Activated naive CD8-positive, alpha-beta T cell treated with anti-CD3 and anti-CD28 coated beads, Interleukin-2, amount 10 ng/mL, durations not matched to agents 7 days and 5 days (primary cell): ENCODE data around the gene ERBIN. TPM values are rescaled to one million over a fixed set of nuclear protein-coding genes. Genes with fewer than 3 reads are reported as not detected.

Source experiments
- ATAC-seq: fragments of 150-1000 bp; cut with Tn5 transposase; one replicate; pipeline ENCODE4 v1.10.0; 2021; ENCODE audit warnings: low read depth, moderate library complexity
- POLR2A ChIA-PET: fragments of 350-600 bp; sonication (Branson Sonifier 250); formaldehyde crosslinking; loops from one replicate; lab custom pipeline; 2021; ENCODE audit warnings: antibody characterized with exemption; lab: Charles Lee
- DNase-seq: peaks from one replicate; pipeline ENCODE4 v3.0.0; 2021
- H3K27ac Mint-ChIP-seq: one replicate; pipeline ENCODE4 v1.8.0; 2022; ENCODE audit warnings: mild to moderate bottlenecking, mixed read lengths
- H3K27me3 Mint-ChIP-seq: one replicate; pipeline ENCODE4 v1.8.0; 2022; ENCODE audit warnings: mild to moderate bottlenecking, moderate library complexity, mixed read lengths
- H3K36me3 Mint-ChIP-seq: one replicate; pipeline ENCODE4 v1.8.0; 2021; ENCODE audit warnings: mild to moderate bottlenecking, mixed read lengths
- H3K4me1 Mint-ChIP-seq: one replicate; pipeline ENCODE4 v1.8.0; 2021; ENCODE audit warnings: mixed read lengths
- H3K4me3 Mint-ChIP-seq: one replicate; pipeline ENCODE4 v1.8.0; 2022; ENCODE audit warnings: mild to moderate bottlenecking, moderate library complexity, mixed read lengths
- H3K9me3 Mint-ChIP-seq: one replicate; pipeline ENCODE4 v1.8.0; 2021; ENCODE audit warnings: mixed read lengths
- total RNA-seq, 2 experiments: library from RNA; stranded (reverse); gene quantifications; one replicate each; pipeline ENCODE4 v1.2.3, GENCODE V29; 2021

Gene ERBIN
- total RNA-seq, 2 experiments from 2014 or later, result 63.4 to 66.7 TPM

DNA sequence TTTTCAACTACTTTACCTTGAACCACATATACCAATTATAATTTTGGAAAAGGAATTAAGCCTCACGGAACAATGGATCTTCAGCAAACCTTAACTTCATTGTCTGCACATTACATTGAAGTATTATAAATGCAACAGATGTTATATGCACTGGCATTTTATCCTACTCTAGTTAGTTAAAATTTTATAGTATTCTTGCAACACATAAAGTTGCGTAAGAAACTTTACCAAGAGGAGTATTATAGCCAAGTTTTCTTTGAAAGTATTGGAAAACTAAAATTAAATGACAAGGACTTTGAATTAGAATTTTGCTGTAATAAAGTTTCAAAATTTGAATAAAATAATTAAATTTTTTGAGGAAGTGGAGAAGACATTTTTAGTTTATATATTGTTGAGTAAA is 154.3 kb downstream of the ERBIN start:
- DNase-seq (no peak), ATAC-seq (no peak)
- no peak overlapping the region for H3K4me3 Mint-ChIP-seq
- H3K27ac Mint-ChIP-seq, result no peak overlapping the region
- POLR2A ChIA-PET, result no interaction called here
- H3K4me1 Mint-ChIP-seq, result no peaks in the 10 kb centered on the region
- H3K9me3 Mint-ChIP-seq, result peaks cover 3% of the 10 kb centered on the region
- H3K27me3 Mint-ChIP-seq, result no peaks in the 10 kb centered on the region
- peaks cover 20% of the 10 kb centered on the region for H3K36me3 Mint-ChIP-seq

DNA sequence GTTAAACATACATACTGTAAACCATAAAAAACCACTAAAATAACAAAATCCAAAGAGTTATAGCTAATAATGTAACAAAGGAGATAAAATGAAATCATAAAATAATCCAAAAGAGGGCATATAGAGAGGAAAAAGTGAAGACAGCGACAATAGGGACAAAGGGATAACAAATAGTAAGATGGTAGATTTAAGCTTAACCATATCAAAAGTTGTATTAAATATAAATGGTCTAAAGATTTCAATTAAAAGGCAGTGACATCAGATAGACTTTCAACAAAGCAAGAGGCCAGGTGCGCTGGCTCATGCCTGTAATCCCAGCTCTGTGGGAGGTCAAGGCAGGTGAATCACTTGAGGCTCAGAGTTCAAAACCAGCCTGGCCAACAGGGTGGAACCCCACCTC is 163.0 kb downstream of the ERBIN start:
- ATAC-seq (no peak), DNase-seq (no peak)
- Mint-ChIP-seq H3K9me3 (peaks cover 10% of the 10 kb centered on the region), H3K4me3 (no peak overlapping the region), H3K27me3 (no peaks in the 10 kb centered on the region), H3K27ac (no peak overlapping the region), H3K4me1 (no peaks in the 10 kb centered on the region), H3K36me3 (peaks cover 27% of the 10 kb centered on the region)
- POLR2A ChIA-PET, result no interaction called here

DNA sequence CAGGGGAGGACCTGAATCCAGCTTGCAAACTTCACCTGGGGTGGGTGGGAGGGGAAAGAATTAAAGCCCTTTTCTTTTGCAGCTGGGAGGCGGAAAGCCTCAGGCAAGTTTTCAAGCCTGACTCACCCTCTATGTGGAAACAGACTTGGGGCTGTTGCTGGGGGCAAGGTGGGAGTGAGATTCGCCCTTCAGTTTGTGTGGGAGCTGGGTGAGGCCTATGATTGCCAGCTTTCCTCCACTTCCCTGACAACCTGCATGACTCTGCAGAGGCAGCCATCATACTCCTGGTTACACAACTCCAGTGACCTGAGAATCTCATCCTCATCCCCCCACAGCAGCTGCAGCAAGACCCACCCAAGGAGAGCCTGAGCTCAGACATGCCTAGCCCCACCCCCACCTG is 174.5 kb downstream of the ERBIN start:
- no peak for DNase-seq
- Mint-ChIP-seq H3K27me3 (peaks cover 3% of the 10 kb centered on the region), H3K9me3 (peaks cover 36% of the 10 kb centered on the region), H3K4me3 (no peak overlapping the region), H3K4me1 (peaks cover 3% of the 10 kb centered on the region), H3K27ac (no peak overlapping the region), H3K36me3 (peaks cover 9% of the 10 kb centered on the region)
- POLR2A ChIA-PET, result no interaction called here
- ATAC-seq, result no peak

DNA sequence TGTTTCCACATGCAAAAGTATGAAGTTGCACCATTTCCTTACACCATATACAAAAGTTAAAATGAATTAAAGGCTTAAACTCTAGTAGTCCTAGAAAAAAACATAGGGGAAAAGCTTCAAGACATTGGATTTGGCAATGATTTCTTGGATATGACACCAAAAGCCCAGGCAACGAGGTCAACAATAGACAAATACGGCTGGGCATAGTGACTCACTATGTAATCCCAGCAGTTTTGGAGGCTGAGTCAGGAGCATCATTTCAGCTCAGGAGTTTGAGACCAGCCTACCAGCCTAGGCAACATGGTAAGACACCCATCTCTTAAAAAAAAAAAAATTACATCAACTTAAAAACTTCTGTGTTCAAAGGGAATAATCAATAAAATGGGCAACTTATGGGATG is 186.8 kb downstream of the ERBIN start:
- Mint-ChIP-seq H3K27me3 (peaks cover 9% of the 10 kb centered on the region), H3K9me3 (peaks cover 13% of the 10 kb centered on the region), H3K36me3 (peaks cover 5% of the 10 kb centered on the region), H3K27ac (no peak overlapping the region), H3K4me1 (no peaks in the 10 kb centered on the region), H3K4me3 (no peak overlapping the region)
- POLR2A ChIA-PET, result no interaction called here
- DNase-seq, result no peak
- no peak for ATAC-seq

DNA sequence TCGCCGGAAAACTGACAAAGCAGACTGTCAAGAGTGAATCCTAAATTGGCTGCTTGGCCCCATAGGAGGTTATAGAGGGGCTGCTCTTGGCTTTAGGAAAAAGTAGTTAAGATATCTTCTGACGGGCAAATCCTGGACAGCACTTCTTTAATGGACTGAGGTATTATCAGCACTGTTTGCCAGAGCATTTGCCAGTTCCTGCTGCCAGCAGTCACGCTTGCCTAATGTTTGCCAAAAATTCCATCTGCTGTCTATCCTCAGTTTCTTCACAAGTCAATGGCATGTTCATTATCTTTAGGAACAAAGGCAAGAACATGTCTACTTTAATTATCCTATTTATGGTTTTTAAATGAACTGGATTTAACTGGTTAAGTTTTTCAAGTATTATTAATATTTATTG is 191.9 kb downstream of the ERBIN start:
- POLR2A ChIA-PET, result no interaction called here
- DNase-seq (no peak), ATAC-seq (no peak)
- no peak overlapping the region for H3K4me3 Mint-ChIP-seq
- peaks cover 3% of the 10 kb centered on the region for H3K9me3 Mint-ChIP-seq
- no peaks in the 10 kb centered on the region for H3K27me3 Mint-ChIP-seq
- no peaks in the 10 kb centered on the region for H3K36me3 Mint-ChIP-seq
- no peak overlapping the region for H3K27ac Mint-ChIP-seq
- H3K4me1 Mint-ChIP-seq, result no peaks in the 10 kb centered on the region

DNA sequence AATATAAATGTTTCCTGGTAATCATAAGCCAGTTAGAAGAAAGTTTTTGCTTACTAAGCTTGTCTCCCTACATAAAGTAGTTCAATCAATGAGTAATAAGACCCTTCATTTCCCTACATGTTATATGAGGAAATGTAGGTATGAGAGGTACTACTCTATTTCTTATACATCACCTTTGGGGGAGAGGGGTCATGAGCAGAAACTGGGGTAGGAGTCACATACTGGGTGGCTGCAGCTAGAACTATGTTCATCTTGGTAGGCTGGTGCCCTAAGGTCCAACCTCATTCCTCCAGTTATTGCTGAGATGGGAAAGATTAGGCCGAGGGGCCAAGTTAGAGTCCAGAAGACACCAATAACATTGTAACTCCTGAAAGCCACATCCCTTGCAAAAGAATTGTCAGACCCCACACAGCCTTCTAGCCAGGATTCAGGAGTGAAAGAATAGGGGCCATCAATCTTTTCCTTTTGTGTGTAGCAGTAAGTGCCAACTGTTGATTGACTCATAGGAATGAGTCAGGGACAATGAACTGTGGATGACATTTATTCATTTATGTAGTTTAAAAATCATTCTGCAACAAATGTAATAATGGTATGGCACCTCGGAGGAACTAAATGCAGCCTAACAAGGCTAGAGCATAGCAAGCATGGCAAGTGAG is 196.1 kb downstream of the ERBIN start:
- Mint-ChIP-seq H3K9me3 (peaks cover 3% of the 10 kb centered on the region), H3K27me3 (no peaks in the 10 kb centered on the region), H3K4me1 (no peaks in the 10 kb centered on the region), H3K4me3 (no peak overlapping the region), H3K27ac (no peak overlapping the region), H3K36me3 (no peaks in the 10 kb centered on the region)
- POLR2A ChIA-PET, result interaction anchor here (0.6 kb wide), 1 partner anchor 29 kb away, joined by 3 read pairs; no protein-coding TSS in a partner anchor
- DNase-seq (no peak), ATAC-seq (no peak)

DNA sequence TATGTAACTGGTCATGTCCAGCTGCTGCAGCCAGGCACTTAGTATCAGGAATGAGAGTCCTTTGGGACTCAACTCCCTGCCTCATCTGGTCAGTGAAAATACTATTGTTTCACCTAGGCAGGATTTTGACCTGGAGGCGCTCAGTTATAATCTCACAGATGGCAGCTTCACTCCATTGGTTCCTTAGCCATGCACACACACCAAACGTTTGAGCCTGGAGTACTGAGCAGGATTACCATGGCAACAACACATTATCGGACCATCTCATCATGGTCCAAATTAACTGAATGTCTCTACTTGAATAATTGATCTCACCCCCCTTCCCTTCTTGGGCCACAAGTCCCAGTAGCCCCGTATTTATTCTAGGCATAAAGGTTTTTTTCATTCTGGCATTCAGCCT is 202.8 kb downstream of the ERBIN start:
- no peak for DNase-seq
- Mint-ChIP-seq H3K4me1 (no peaks in the 10 kb centered on the region), H3K27ac (no peak overlapping the region), H3K4me3 (no peak overlapping the region), H3K27me3 (peaks cover 2% of the 10 kb centered on the region), H3K36me3 (no peaks in the 10 kb centered on the region), H3K9me3 (peaks cover 4% of the 10 kb centered on the region)
- no peak for ATAC-seq
- POLR2A ChIA-PET, result no interaction called here

DNA sequence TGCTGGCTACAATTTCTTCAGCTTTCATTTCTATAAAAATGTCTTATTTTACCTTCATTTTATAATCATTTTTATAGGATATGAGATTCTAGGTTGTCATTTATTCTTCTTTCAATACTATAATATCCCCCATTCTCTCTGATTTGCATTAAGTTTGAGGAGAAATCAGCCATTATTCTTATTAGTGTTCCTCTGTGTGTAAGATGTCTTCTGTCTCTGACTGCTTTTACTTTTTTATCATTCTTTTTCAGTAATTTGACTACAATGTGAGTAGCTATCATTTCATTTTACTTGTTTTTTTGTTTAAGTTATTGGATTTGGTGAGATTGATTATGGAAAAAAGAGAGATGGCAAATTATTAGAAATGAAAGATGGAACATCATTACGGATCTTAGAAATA is 204.1 kb downstream of the ERBIN start:
- Mint-ChIP-seq H3K36me3 (no peaks in the 10 kb centered on the region), H3K4me1 (no peaks in the 10 kb centered on the region), H3K27me3 (peaks cover 3% of the 10 kb centered on the region), H3K9me3 (peaks cover 4% of the 10 kb centered on the region), H3K27ac (no peak overlapping the region), H3K4me3 (no peak overlapping the region)
- ATAC-seq (no peak), DNase-seq (no peak)
- POLR2A ChIA-PET, result no interaction called here

Other genes starting within 250 kb of the ERBIN start
- gene SGTB, start 204.5 kb upstream of the ERBIN start, total RNA-seq, result 10 to 100 TPM; 25.3 to 26.9 TPM
- 10 to 100 TPM; 10.0 to 10.9 TPM for gene NLN, start 204.4 kb upstream of the ERBIN start, total RNA-seq
- gene SREK1, start 217.7 kb downstream of the ERBIN start, total RNA-seq, result 10 to 100 TPM; 66.6 to 68.9 TPM